A204.1 (cell line): ENCODE results near the gene LATS2.
"Not testable (repeated sequence)": the region's sequence is repeated elsewhere in the genome, so short reads cannot be mapped to it uniquely, and the experiment has no call there.

ENCODE experiments used
- FAIRE-seq: peaks from 2 replicates; lab custom pipeline; 2012; peaks lifted over from hg19 to GRCh38; lab: Jason Lieb, UNC

Gene LATS2

GRCh38 chr13:20991741-20992520, 69.5 kb downstream of the LATS2 start:
- no peak for FAIRE-seq

GRCh38 chr13:20990910-20991525, 70.4 kb downstream of the LATS2 start:
- FAIRE-seq = no peak

- no peak for FAIRE-seq
These were observed 71.6 kb downstream of the LATS2 start for GRCh38 chr13:20989656-20990321.

- no peak for FAIRE-seq
These were observed 72.3 kb downstream of the LATS2 start for GRCh38 chr13:20988909-20989655.

- FAIRE-seq = no peak
These were observed 73.1 kb downstream of the LATS2 start for GRCh38 chr13:20988033-20988908.

GRCh38 chr13:20987599-20987998, 73.8 kb downstream of the LATS2 start:
- FAIRE-seq = no peak

GRCh38 chr13:20984879-20985278, 76.5 kb downstream of the LATS2 start:
- FAIRE-seq = no peak

- no peak for FAIRE-seq
These were observed 78.0 kb downstream of the LATS2 start for GRCh38 chr13:20983386-20983785.

GRCh38 chr13:20981370-20982095, 79.9 kb downstream of the LATS2 start:
- FAIRE-seq = no peak

- no peak for FAIRE-seq
These were observed 80.5 kb downstream of the LATS2 start for GRCh38 chr13:20980899-20981298.

- no peak for FAIRE-seq
These were observed 81.0 kb downstream of the LATS2 start for GRCh38 chr13:20980430-20980829.

GRCh38 chr13:20977394-20977793, 84.0 kb downstream of the LATS2 start:
- peak; percentile 96 for FAIRE-seq

GRCh38 chr13:20974981-20975585, 86.3 kb downstream of the LATS2 start:
- FAIRE-seq = no peak

- no peak for FAIRE-seq
These were observed 87.4 kb downstream of the LATS2 start for GRCh38 chr13:20973886-20974425.

GRCh38 chr13:20972731-20973130, 88.7 kb downstream of the LATS2 start:
- FAIRE-seq = no peak

GRCh38 chr13:20969182-20969581, 92.2 kb downstream of the LATS2 start:
- no peak for FAIRE-seq

GRCh38 chr13:20968745-20969144, 92.6 kb downstream of the LATS2 start:
- no peak for FAIRE-seq

- FAIRE-seq = no peak
These were observed 94.0 kb downstream of the LATS2 start for GRCh38 chr13:20967340-20967739.

- FAIRE-seq = no peak
These were observed 96.5 kb downstream of the LATS2 start for GRCh38 chr13:20964904-20965303.

GRCh38 chr13:20961663-20962062, 99.7 kb downstream of the LATS2 start:
- FAIRE-seq = not testable (repeated sequence)
